GM21423 (cell line): Measurements from ENCODE around the gene PRUNE2.

Experiments used
- ATAC-seq: cut with Tn5 transposase; IDR thresholded peaks from one replicate; pipeline ENCODE4 v1.9.1; 2021; ENCODE audit warnings: mild to moderate bottlenecking, moderate library complexity; ENCODE audit not compliant: unreplicated experiment

PRUNE2 gene

DNA sequence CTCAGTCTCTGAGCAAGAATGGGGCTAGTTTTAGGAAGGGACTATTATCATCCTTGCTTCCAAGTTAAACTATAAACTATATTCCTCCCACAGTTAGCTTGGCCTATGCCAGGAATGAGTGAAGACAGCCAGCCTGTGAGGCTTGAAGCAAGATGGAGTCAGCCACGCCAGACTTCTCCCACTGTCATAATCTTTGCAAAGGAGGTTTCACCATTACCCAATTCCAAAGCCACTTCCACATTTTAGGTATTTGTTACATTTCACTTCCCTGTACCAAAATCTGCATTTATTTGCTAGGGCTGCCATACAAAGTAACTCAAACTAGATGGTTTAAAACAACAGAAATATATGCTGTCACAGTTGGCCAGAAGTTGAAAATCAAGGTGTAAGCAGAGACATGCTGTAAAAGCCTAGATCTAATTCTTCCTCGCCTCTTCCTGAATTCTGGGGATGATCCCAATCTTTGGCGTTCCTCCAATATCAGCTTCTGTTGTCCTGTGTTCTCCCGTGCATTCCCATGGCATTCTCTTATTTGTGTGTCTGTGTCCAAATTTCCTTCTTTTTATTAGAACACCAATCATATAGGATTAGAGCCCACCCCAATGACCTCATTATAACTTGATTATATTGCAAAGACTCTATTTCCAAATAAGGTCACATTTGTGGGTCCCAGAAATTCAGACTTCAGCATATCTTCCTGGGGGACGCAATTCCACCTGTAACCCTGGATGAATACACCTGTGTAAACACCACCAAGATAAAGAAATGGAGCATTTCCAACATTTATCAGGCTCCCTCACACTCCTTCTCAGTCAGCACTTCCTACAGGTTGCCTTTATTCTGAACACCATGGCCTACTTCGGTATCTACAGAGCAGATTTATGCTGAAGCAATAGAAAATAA, 320.2 kb downstream of the PRUNE2 start:
- no peak for ATAC-seq

DNA sequence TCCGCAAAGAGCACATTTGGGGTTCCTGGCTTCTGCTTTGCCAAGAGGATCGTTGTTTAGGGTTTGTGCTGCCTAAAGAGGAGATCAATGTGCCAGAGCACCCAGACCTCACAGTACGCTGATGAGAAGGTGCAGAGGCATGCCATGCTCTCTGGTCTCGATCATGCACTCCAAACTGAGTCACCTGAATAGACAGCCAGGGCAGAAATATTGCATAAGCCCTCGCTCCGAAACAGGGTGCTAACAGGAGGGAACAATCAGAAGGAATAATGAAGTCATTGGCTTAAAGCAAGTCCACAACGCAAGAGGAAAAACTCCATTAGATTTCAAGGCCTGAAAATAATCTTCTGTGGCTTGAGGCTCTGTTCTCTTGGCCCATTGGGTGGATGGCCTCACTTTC, 322.7 kb downstream of the PRUNE2 start:
- no peak for ATAC-seq

- no peak for ATAC-seq
Observed at GRCh38 chr9:76581731-76582130, 324.2 kb downstream of the PRUNE2 start.

GRCh38 chr9:76580820-76581219, 325.1 kb downstream of the PRUNE2 start:
- ATAC-seq, result no peak

DNA sequence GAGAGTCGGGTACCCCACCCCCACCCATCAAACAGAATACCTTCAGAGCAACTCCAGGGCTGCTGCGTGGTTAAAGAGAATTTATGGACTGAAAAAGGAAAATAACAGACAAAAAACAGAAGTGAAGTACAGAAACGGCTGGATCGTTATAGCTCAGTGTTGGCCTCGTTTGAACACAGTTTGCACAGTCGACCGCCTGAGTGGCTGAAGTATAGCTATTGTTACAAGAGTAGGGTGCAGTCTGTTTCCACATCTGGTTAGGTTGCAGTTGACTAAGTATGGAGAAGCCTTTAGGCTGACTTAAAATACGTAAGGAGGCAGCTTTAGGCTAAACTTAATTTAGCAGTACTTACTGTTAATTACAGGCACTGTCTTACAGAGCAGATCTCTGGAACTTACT, 325.7 kb downstream of the PRUNE2 start:
- no peak for ATAC-seq

GRCh38 chr9:76576344-76576743, 329.6 kb downstream of the PRUNE2 start:
- peak; percentile 78 for ATAC-seq

GRCh38 chr9:76575761-76576160, 330.2 kb downstream of the PRUNE2 start:
- no peak for ATAC-seq

GRCh38 chr9:76573905-76574760, 331.8 kb downstream of the PRUNE2 start:
- ATAC-seq, result no peak

GRCh38 chr9:76573408-76573807, 332.5 kb downstream of the PRUNE2 start:
- ATAC-seq, result no peak

DNA sequence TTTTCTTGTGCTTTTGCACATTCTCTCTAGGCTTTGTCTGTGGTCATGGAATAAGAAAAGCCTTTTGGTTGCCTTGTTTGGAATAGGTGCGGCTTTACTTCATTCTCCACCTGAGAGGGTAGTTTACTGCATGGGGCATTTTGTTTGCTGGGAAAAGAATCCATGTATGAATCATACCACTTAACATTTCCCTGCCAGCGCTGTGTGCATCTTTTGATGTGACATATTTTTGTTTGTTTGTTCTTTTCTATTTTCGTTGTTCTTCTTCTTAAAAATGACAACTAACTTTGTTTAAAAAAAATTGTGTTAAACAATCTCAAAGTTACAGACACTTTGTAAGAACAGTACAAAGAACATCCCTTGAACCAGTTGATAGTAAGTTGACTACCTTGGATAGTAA, 333.8 kb downstream of the PRUNE2 start:
- no peak for ATAC-seq

GRCh38 chr9:76571743-76572146, 334.2 kb downstream of the PRUNE2 start:
- no peak for ATAC-seq

DNA sequence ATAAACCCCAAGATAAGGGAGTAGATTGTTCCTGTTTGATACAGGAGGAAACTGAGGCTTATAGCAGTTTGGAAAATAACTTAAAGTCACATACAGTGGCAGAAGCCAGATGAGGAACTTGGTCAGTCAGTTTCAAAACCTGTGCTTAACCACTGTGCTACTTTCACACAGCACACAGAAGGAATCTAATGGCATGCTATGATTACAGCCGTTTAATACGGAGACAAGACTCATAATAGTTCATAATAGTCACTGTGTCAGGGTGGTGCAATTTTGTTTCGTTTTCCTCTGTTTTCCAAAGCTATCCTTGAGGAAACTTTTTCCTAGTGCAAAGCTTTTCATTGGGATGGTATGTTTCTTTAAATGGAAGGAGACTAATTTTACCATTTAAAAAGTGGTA, 334.6 kb downstream of the PRUNE2 start:
- peak; percentile 86 for ATAC-seq

- no peak for ATAC-seq
Observed at GRCh38 chr9:76570826-76571225, 335.1 kb downstream of the PRUNE2 start.

DNA sequence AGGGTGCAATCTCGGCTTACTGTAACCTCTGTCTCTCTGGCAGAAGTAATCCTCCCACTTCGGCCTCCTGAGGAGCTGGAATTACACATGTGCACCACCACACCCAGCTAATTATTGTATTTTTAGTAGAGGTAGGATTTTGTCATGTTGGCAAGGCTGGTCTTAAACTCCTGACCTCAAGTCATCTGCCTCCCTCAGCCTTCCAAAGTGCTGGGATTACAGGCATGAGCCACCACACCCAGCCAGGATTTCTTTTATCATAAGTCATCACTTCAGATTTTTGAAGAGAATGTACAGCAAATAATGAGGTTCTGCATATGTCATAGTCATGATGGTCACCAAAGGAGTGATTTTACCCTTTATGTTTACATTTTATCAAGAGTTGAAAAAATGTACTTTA, 338.8 kb downstream of the PRUNE2 start:
- no peak for ATAC-seq

GRCh38 chr9:76564297-76564696, 341.6 kb downstream of the PRUNE2 start:
- ATAC-seq, result no peak

- peak; percentile 83 for ATAC-seq
Observed at GRCh38 chr9:76562511-76562911, 343.4 kb downstream of the PRUNE2 start.

DNA sequence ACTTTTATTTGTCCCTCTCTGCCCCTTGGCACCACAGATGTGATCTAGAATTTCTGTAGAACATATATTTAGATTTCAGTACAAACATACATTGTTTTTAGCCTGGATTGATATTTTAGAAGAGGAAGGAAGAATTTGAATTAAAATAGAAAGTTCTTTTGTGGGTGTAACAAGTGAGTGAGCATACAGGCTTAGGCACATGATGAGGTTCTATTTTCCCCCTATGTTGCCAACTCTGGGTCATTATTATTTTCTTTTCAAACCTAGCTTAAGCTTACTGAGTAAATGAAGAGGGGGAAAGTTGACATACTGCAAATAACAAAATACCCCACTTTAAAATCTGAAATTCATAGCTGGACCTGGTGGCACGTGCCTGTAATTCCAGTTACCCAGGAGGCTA, 344.0 kb downstream of the PRUNE2 start:
- ATAC-seq, result peak; percentile 16
